ENCODE measurements around the gene PNP. TPM values are rescaled to one million over a fixed set of nuclear protein-coding genes. Genes with fewer than 3 reads are reported as not detected.

The PNP gene
- total and polyA plus RNA-seq, 2 of the 8 experiments (the other 6 are each of a cell fraction or from before 2014, with no cell fraction given), result 108 to 130 TPM

GRCh38 chr14:20454516-20455354 is 14.5 kb upstream of the PNP start, which contains the start of the genes APEX1 and OSGEP:
APEX1 (plus strand) TSS chr14:20455226; CDS start chr14:20455646, 420 bp downstream.
OSGEP (minus strand) TSS chr14:20454812; CDS start chr14:20454683, 129 bp downstream.
- Histone ChIP-seq H2BK120ac (replicated peaks; ENCODE audit: low read depth, low read length) (no peak within 1 kb of the TSS), H2AFZ (ENCODE audit: low read length) (peak within 1 kb of the TSS; percentile 94), H3K79me2 (ENCODE audit: control insufficient read depth in 1 of 2, insufficient read depth in 2 of 2, low read length in 2 of 2) (peaks cover 3 to 39% of the 10 kb centered on the region in 2 experiments), H4K8ac (ENCODE audit: extremely low read depth, insufficient read depth, low read length) (peak within 1 kb of the TSS; percentile 87; the same call in 1 of the 2 replicates), H3K23ac (ENCODE audit: insufficient read length) (no peak within 1 kb of the TSS), H3K18ac (ENCODE audit: extremely low read depth, low read length) (peak within 1 kb of the TSS; percentile 97), H2AK5ac (ENCODE audit: low read depth, low read length) (peak within 1 kb of the TSS; percentile 94; the same call in 1 of the 2 replicates), H4K5ac (ENCODE audit: insufficient read length, low read depth, low read length) (peak within 1 kb of the TSS; percentile 80), H4K91ac (replicated peaks; ENCODE audit: insufficient read length, low read length) (peak within 1 kb of the TSS; percentile 81), H3K4me2 (ENCODE audit: insufficient read depth in 1 of 2, low read depth in 2 of 2, low read length in 2 of 2) (peak within 1 kb of the TSS; percentile 74 to 79), H3K4me1 (replicated peaks in 1 of 4; ENCODE audit: control insufficient read depth in 3 of 4, insufficient read depth in 4 of 4, low read length in 3 of 4) (peaks cover 0 to 10% (median 1%) of the 10 kb centered on the region in 4 experiments; a peak in 4 of 7 replicates), H3K9me3 (ENCODE audit: insufficient read depth in 2 of 2, low read depth in 1 of 2, low read length in 1 of 2) (no peaks in the 10 kb centered on the region), H3K27me3 (replicated peaks in 1 of 4; ENCODE audit: control insufficient read depth in 3 of 4, extremely low read depth in 1 of 4, insufficient read depth in 3 of 4, low read length in 3 of 4) (no peaks in the 10 kb centered on the region), H2BK5ac (ENCODE audit: low read depth, low read length) (peak within 1 kb of the TSS; percentile 100), H2BK15ac (ENCODE audit: low read length) (peak within 1 kb of the TSS; percentile 100; the same call in 1 of the 2 replicates), H3K56ac (replicated peaks; ENCODE audit: insufficient read length, low read depth, low read length) (peak within 1 kb of the TSS; percentile 81), H2BK12ac (ENCODE audit: low read depth, low read length) (peak within 1 kb of the TSS; percentile 99), H3K14ac (ENCODE audit: insufficient read length) (no peak within 1 kb of the TSS), H3K27ac (ENCODE audit: low read depth, low read length) (peak within 1 kb of the TSS; percentile 99), H3K4ac (replicated peaks; ENCODE audit: insufficient read length, low read depth, low read length) (peak within 1 kb of the TSS; percentile 1), H4K20me1 (replicated peaks in 1 of 2; ENCODE audit: control insufficient read depth in 1 of 2, insufficient read depth in 2 of 2, low read length in 2 of 2) (peaks cover 0 to 5% of the 10 kb centered on the region in 2 experiments), H3K23me2 (ENCODE audit: low read depth, low read length) (peaks cover 8% of the 10 kb centered on the region), H3K79me1 (ENCODE audit: low read depth, low read length) (0 out of 2 replicates have a peak, but pooled peaks cover 4% of the 10 kb centered on the region), H3K36me3 (ENCODE audit: control insufficient read depth in 2 of 4, insufficient read depth in 4 of 4, low read length in 3 of 4) (peaks cover 26 to 59% (median 46%) of the 10 kb centered on the region in 4 experiments), H3K9ac (replicated peaks in 1 of 4; ENCODE audit: extremely low read depth in 1 of 4, low read depth in 3 of 4, low read length in 3 of 4) (peak within 1 kb of the TSS; percentile 96 to 100 (median 98)), H2BK20ac (ENCODE audit: low read length) (no peak within 1 kb of the TSS), H3K4me3 (ENCODE audit: extremely low read depth in 1 of 4, insufficient read depth in 2 of 4, low read depth in 3 of 4, low read length in 4 of 4) (peak within 1 kb of the TSS; percentile 86 to 95 (median 90))
- DNase-seq (ENCODE audit: low read depth in 1 of 2, low spot score in 2 of 2) (peak; percentile 93 to 95), FAIRE-seq (peak; percentile 92)
- ChIA-PET POLR2A (ENCODE audit: partially characterized antibody) (interaction anchor here (0.6 to 5.5 kb wide), 40 partner anchors 10 to 227 kb away, joined by 3 to 88 read pairs (median 5); partner anchors contain the start of genes KLHL33, PARP2, PNP and TEP1), CTCF (ENCODE audit: partially characterized antibody) (interaction anchor here (0.5 to 3.7 kb wide), 9 partner anchors 8 to 152 kb away, joined by 3 to 9 read pairs (median 3); partner anchors contain the start of gene TEP1)
- 2% methylated on average over 56 of the region's 56 CpGs; no CpG with 5 or more reads in 1 of the 2 experiments for WGBS, 2 experiments (ENCODE audit: extremely low coverage in 1 of 2, insufficient coverage in 1 of 2, insufficient read length in 1 of 2, insufficient replicate concordance in 2 of 2, low coverage in 1 of 2, low lambda C conversion rate in 2 of 2, missing lambda C conversion rate in 1 of 2)
- TF ChIP-seq JUND (IDR thresholded peaks at IDR 0.05; ENCODE audit: low read length), result peak; percentile 13; the same call in 1 of the 2 replicates
- TF ChIP-seq TCF12 (IDR thresholded peaks at IDR 0.05; ENCODE audit: low read depth, low read length), result no peak
- no peak for TF ChIP-seq JUN (IDR thresholded peaks at IDR 0.05; ENCODE audit: low read depth, low read length)
- TF ChIP-seq TEAD4 (IDR thresholded peaks at IDR 0.05; ENCODE audit: low read depth, low read length), result no peak
- TF ChIP-seq HDAC2 (IDR thresholded peaks at IDR 0.05; ENCODE audit: borderline replicate concordance in 1 of 2, low read depth in 2 of 2, low read length in 2 of 2), result peak in 1 of 2 experiments; percentile 7; a peak in 1 of 4 replicates
- peak; percentile 98 for TF ChIP-seq ATF3 (IDR thresholded peaks at IDR 0.05; ENCODE audit: insufficient read depth, low read depth, low read length)
- TF ChIP-seq KDM4A (IDR thresholded peaks at IDR 0.05; ENCODE audit: low read depth, low read length, severe bottlenecking), result peak; percentile 56
- TF ChIP-seq CBX5 (IDR thresholded peaks at IDR 0.05; ENCODE audit: low read depth, low read length), result no peak
- no peak for TF ChIP-seq BACH1 (IDR thresholded peaks at IDR 0.05; ENCODE audit: low read length)
- peak; percentile 73 for TF ChIP-seq CHD2 (IDR thresholded peaks at IDR 0.05; ENCODE audit: low read length)
